Stimulated activated CD8-positive, alpha-beta memory T cell treated with anti-CD3 and anti-CD28 coated beads, Interleukin-7, amount 100 ng/mL, for 4 hours (primary cell): ENCODE data around the gene PRIMA1.

Experiments used
- DNase-seq, 2 donors: peaks; one replicate each; pipeline ENCODE4 v3.0.0-alpha.2; 2020; ENCODE audit warnings: low read depth in 2 of 2

Gene PRIMA1

GRCh38 chr14:93757206-93757605, 31.1 kb downstream of the PRIMA1 start:
- DNase-seq = no peak

- no peak for DNase-seq
Observed at GRCh38 chr14:93753647-93754046, 34.6 kb downstream of the PRIMA1 start.

DNA sequence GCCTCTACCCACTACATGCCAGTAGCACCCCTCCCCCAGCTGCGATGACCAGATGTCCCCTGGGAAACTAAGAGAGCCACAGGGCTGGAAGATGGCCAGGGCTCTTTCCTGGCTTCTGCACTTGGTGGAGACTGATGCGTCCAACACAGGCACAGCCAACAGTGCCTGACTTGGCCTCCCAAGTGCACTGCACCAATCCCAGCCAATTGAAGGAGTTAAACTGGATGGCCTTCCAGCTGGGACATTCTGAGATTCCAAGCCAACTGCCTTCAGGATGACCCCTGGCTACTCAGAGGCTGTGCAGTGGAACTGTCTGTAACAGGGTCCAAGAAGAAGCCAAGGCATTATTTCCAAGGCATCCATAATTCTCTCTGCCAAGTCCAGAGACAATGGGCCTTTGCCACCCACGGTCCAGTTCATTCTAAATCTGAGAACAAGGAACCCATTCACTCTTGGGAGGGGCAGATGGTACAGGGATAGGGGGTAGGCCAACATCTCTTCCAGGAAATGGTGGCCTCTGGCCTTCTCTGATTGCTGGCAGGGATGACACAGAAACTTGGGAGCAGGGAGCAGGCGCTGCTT, 35.2 kb downstream of the PRIMA1 start:
- no peak for DNase-seq

DNA sequence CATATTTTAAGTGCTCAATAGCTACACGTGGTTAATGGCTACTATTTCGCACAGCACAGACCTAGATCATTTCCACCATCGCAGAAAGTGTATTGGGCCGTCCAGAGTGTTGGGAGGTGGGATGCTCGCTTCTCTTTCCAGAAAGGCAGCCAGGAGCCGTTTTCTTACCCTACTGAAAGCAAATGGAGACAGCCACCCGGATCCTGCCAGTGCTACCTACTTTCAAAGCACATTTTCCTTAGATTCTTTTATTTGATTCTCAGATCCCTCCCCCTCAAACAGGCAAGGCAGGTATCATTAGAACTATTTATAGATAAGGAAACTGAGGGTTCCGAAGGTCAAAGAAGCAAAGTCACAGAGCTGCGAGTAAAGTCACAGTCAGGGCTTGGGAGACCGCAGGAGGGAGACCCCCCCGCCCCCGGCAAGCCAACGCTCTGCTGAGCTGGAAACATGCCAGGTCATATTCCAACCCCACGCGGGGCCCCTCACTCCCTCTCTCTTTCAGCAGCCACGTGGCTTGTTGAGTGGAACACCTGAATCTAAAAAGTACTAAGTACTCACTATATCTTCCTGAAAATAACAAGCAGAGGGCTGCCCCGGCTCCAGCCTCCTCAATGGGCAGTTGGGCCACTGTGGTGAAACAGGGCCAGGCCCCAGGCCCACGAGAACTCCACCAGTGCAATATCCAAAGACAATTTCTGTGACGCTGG, 36.2 kb downstream of the PRIMA1 start:
- DNase-seq = no peak

- DNase-seq = no peak
Observed at GRCh38 chr14:93749076-93749420, 39.2 kb downstream of the PRIMA1 start.

GRCh38 chr14:93748208-93749075, 39.8 kb downstream of the PRIMA1 start:
- no peak for DNase-seq

GRCh38 chr14:93747560-93747959, 40.7 kb downstream of the PRIMA1 start:
- no peak for DNase-seq

- no peak for DNase-seq
Observed at GRCh38 chr14:93747102-93747501, 41.2 kb downstream of the PRIMA1 start.

GRCh38 chr14:93745603-93746273, 42.5 kb downstream of the PRIMA1 start:
- no peak for DNase-seq

GRCh38 chr14:93744876-93745275, 43.4 kb downstream of the PRIMA1 start:
- no peak for DNase-seq

DNA sequence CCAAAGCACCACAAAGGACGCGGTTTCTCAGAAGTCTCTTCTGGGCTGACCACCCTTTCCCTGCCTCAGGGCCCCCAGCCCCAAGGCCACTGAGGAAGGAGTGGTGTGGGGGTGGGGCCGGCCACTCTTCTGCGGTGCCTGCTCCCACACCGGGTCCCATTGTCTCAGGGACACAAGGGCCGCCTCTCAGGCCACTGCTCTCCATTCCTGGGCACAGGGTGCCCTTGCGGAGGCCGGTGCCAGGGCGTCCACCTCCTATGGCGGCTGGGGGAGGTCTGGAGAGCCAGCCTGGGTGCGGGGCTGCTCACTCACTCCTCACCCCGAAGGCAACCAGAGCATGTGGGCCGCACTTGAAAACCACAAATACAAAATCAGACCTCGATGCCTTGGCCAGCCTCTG, 44.1 kb downstream of the PRIMA1 start:
- DNase-seq = no peak

DNA sequence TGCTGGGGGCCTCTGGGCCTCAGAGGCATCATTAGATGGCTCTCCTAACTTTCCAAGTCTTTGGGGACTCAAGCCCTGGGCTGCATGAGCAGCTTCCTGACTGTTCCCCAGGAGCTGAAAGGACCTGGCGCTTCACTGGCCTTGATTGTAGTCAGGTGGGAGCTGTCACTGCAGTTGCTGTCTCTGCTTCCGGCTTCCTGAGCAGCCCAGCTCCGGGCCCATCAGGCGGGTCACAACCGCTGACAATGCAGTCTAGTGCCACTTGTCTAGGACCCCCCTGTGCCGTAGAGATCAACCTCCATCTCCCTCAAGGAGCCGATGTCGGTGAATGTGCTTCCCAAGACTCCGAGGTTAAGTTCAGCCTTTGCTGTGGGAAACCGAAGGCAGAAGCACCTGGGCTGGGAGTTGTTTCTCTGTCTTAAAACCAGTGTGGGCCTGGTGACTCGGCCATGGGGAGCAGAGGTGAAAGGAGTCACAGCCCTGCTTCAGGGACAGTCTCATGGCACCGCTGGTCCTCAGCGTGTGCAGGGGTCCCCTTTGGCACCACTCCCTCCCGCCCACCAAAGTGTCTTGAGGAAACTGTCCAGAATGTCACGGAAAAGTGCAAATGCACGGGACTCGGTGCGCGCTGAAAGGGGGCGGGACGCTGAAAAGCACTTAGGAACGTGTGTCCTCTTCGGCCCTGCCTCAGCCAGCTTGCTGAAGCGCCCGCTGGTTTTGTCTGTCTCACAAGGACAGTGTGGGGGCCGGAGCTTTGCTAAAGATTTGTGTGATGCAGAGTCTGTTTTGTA, 44.8 kb downstream of the PRIMA1 start:
- DNase-seq = no peak

DNA sequence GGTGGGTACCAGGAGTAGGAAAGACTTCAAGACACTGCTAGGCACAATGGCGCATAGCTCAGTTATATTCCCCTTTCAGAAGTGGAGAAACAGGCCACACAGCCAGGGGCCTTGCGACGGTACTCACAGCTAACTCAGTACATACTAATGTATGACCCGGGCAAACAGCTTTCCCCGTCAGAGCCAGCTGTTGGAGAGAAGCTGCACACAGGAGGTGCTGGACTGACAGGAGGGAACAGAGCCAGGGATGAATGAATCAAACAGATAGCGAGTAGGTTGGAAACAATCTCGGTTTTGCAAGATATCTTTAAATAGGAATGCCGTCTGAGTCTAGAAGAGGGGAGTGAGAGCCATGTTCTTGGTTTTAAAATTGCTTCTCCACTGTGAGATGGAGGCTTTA, 45.5 kb downstream of the PRIMA1 start:
- no peak for DNase-seq

DNA sequence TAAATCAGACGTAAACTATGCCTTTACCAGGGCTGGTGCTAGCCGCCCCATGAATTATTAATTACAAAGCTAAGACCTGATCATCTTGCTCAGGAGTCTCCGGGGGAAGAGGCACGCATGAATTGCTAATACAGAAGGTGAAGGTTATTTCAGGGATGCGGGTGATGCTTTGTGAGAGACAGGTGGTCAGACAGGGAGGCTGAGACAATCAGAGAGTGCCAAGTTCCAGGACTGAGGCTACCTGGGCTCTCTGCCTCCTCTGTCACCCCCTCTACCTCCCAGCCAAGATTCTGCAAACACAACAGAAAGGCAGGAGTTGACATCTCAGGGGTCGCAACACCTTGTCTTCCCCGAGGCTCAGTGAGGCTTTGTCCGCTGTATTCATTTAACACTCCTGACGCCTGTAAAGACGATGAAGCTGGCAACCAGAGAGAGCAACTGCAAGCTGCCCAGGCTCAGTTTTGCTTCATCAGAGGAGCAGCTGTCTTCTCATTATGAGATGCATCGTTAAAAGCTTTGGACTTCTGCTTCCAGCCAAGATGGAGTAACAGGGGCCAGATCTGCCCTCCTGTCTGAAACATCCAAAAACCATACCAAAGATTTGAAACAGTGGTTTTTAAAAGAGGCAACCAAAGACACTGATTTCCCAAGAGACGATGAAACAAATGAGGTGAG, 46.6 kb downstream of the PRIMA1 start:
- DNase-seq = no peak

- DNase-seq = no peak
Observed at GRCh38 chr14:93737634-93738033, 50.7 kb downstream of the PRIMA1 start.

DNA sequence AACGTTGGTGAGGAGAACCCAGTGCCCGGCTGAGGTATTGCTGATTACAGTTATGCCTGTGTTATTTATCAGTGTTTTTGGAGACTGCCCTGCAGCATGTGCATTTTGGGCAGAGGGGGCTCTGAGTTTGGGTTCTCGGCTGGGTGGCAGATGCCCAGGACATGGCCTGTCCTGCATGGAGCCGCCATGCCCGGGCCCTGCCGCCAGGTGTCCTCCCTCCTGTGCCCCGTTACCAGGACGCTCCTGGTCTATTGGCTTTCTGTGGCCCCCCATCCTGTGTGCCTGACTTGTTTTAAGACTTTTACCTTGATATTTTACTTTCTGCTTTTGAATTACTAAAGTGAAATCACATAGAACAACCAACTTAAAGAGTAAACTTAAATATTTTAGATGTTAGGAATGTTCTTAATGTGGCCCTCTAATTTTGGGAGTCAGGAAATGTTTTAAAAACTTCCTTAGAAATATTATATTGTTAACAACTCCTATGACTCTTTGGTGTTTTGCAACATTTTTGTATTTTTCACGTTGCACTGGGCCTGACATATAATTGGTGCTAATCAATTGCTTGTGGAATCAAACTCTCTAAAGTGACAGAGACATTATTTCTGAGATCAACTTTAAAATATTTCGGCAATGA, 51.8 kb downstream of the PRIMA1 start:
- DNase-seq = no peak

GRCh38 chr14:93735206-93735605, 53.1 kb downstream of the PRIMA1 start:
- no peak for DNase-seq

DNA sequence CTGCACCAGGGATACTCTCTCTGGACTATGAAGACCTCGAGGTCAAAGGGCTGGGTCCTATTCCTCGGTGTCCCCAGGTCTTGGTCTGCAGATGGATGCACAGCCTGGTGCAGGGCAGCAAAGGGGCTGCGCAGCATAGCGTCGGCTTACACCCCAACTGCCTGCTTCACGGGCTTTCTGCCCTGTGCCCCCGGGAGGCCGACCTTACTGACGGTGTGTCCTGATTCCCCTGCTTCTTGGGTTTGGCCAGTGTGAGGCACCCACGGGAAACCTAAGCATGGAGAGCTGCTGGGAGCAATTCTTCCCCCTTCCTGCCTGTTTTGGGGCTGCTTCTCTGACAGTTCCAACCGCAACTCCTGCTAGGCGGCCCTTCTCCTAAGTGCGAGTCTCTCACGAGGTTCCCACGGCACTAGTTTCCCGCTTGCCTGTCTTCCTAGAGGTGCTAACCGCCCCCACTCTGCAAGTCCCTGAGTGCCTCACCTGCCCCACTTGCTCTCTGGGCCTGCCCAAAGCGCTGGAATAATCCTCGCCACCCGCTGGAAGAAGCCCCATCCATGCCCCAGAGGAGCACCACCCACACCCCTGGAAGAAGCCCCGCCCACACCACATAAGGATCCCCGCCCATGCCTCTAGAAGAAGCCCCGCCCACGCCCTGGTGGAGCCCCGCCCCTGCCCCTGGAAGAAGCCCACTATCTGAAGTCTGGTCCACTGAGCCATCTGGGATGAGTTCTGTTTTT, 54.0 kb downstream of the PRIMA1 start:
- no peak for DNase-seq

DNA sequence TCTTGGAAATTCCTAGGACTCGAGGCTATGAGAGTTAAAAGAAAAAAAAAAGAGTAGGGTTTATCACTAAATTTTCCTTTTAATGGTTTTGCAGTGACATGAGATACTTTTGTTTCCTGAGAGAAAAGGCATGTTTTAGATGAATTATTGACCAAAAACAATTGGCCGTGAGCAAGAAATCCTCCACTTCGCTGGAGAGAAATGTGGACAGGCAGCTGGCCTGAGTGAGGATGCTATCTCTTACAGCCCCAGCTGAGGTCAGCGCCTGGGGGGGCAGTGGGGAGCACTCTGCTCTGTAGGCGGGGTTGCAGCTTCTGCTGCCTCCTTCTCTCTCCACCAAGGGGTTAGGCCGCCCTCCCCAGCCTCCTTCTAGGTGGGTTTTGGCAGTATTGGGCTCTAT, 54.7 kb downstream of the PRIMA1 start:
- DNase-seq = no peak

GRCh38 chr14:93733231-93733630, 55.1 kb downstream of the PRIMA1 start:
- DNase-seq = no peak
